HTERT RPE-1 (cell line): Measurements from ENCODE around the gene SPRR2A.
"Not testable (repeated sequence)": the region's sequence is repeated elsewhere in the genome, so short reads cannot be mapped to it uniquely, and the experiment has no call there.

ENCODE experiments used
- in situ Hi-C: fragments of 300-500 bp; cut with MboI; formaldehyde crosslinking; loops from 4 replicates; pipeline ENCODE4 v1.14.3; 2020; ENCODE audit warnings: low sequenced_read_pairs

The SPRR2A gene

DNA sequence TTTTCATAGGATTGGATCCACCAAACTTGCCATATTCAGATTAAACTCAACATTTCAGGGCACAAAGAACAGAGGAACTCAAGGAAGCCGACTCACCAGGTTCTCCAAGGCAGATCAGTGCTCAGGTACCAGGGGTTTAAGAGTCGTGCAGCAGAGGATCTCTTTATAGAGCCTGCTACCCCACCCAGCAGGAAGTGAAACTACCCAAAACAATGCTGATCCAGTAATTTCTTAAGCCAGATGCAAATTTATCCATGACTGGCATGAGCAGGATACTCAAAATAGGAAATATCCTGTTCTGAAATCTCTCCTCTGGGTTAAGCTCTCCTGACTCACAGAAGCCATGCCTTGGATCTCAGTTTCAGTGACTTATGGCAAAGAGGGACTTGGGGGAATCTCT lies at the start of gene SPRR2A:
TSS of gene SPRR2A (minus strand) at position 138 of the 400 bp plus-strand sequence. CDS start 777 bp downstream, outside the sequence.
- in situ Hi-C loops, result no loop called here

DNA sequence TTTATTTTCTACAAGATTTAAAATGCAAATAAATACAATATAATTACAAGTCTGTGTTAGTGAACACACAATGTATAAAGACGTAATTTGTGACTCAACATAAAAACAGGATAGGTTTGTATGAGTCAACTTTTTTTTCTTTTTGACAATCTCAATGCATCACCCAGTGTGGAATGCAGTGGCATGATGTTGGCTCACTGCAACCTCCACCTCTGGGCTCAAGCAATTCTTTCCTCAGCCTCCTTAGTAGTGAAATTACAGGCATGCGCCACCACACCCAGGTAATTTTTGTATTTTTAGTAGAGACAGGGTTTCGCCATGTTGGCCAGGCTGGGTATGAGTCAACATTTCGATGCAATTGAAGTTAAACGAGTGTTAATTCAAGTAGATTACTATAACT lies 42.9 kb upstream of the SPRR2A start:
- in situ Hi-C loops, result no loop called here

DNA sequence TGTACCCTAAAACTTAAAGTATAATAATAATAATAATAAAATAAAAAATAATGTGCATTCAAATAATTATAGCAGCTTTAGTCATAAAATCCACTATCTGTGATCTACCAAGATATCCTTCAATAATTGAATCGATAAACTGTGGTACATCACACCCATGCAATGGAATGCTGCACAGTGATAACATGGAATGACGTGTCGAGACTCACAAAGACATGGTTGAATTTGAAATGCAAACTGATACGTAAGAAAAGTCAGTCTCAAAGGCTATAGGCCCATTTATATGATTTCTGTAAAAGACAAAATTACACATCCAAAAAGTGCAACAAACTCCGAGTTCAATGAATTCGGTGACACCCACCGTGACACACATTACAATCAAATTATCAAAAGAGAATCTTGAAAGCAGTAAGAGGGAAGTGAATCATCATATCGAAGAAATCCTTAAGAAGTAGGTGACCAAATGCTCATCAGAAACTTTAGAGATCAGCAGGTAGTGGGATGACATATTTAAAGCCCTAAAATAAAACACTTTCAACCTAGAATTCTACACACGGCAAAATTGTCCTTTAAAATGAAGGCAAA lies 42.2 kb upstream of the SPRR2A start:
- in situ Hi-C loops, result no loop called here

DNA sequence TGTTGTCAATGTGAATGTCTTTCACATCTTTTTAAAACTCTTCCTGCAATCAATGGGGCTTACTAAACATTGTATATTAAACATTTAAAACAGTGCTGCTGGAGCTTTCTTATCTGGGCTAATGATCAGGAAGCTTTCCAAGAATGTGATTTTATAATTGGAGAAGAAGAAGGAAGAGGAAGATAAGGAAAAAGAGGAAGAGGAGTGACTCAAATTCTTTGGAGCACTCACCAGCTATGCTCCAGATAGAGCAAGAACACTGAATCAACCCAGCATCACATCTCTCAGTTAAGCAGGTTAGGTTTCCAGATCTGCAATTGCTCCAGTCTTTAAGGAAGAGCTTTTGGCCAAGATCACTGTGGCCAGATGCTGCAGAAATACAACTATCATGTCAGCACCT lies 38.5 kb upstream of the SPRR2A start:
- in situ Hi-C loops, result no loop called here

DNA sequence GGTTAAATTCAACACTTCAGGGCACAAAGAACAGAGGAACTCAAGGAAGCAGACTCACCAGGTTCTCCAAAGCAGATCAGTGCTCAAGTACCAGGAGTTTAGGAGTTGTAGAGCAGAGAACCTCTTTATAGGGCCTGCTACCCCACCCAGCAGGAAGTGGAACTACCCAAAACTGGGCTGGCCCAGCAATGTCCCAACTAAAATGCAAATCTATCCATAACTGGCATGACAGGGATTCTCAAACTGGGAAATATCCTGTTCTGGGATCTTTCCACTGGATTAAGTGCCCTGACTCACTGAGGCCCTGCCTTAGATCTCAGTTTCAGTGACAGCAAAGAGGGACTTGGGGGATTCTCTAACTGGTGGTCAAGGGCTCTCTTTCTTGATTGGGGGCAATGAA lies 37.1 kb upstream of the SPRR2A start, which contains the start of gene SPRR2E:
TSS of gene SPRR2E (minus strand) at position 101 of the 400 bp plus-strand sequence. CDS start 775 bp downstream, outside the sequence.
- in situ Hi-C loops, result no loop called here

DNA sequence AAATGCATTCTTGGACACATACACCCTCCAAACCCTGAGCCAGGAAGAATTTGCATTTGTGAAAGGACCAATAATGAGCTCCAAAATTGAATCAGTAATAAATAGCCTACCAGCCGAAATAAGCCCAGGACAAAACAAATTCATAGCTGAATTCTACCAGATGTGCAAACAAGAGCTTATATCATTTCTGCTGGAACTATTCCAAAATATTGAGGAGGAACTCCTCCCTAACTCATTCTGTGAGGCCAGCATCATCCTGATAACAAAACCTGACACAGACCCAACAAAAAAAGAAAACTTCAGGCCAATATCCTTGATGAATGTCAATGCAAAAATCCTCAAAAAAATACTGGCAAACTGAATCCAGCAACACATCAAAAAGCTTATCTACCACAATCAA lies 30.3 kb upstream of the SPRR2A start:
- in situ Hi-C loops, result no loop called here

DNA sequence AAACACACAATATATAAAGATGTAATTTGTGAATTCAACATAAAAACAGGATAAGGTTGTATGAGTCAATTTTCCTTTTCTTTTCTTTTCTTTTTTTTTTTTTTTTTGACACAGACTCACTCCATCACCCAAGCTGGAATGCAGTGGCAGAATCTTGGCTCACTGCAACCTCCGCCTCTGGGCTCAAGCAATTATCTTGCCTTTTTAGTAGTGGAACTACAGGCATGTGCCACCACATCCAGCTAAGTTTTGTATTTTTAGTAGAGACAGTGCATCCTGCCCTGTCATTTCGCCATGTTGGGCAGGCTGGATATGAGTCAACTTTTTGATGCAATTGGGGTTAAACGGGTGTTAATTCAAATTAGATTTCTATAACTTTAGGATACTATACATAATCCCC lies 24.4 kb upstream of the SPRR2A start:
- in situ Hi-C loops, result no loop called here

DNA sequence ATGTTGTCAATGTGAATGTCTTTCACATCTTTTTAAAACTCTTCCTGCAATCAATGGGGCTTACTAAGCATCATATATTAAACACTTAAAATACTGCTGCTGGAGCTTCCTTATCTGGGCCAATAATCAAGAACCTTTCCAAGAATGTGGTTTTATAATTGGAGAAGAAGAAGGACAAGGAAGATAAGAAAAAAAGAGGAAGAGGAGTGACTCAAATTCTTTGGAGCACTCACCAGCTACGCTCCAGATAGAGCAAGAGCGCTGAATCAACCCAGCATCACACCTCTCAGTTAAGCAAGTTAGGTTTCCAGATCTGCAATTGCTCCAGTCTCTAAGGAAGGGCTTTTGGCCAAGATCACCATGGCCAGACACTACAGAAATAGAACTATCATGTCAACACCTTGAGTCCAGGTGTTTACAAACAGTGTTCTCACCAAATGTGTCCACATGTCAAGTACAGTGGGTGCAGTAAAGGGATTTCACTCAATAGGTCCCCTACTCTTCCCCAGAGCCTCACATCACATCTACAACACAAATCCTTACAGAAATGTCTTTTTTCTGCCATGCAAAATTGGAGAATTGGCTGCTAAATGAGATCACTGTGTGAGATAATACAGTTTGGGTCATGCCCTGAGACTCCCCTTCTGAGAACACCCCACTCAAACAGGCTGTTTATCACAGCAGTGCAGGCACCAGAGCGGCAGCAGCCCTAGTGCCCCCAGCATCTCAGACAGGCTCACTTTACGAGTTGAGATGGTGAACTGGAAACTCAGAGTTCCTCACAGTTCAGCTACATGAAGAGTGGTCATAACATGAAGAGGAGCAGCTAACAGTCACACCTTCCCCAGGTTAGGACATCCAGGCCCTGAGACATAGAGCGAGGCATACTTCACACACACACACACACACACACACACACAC lies 15.8 kb upstream of the SPRR2A start:
- in situ Hi-C loops, result no loop called here

DNA sequence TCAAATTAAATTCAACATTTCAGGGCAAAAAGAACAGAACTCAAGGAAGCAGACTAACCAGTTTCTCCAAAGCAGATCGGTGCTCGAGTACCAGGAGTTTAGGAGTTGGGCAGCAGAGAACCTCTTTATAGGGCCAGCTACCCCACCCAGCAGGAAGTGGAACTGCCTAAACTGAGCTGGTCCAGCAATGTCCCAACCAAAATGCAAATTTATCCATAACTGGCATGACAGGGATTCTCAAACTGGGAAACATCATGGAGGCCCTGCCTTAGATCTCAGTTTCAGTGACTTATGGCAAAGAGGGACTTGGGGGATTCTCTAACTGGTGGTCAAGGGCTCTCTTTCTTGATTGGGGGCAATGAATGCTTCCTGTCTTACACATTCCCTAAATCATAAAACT lies 14.2 kb upstream of the SPRR2A start, which contains the start of gene SPRR2B:
TSS of gene SPRR2B (minus strand) at position 101 of the 400 bp plus-strand sequence. CDS start 772 bp downstream, outside the sequence.
- in situ Hi-C loops, result no loop called here

DNA sequence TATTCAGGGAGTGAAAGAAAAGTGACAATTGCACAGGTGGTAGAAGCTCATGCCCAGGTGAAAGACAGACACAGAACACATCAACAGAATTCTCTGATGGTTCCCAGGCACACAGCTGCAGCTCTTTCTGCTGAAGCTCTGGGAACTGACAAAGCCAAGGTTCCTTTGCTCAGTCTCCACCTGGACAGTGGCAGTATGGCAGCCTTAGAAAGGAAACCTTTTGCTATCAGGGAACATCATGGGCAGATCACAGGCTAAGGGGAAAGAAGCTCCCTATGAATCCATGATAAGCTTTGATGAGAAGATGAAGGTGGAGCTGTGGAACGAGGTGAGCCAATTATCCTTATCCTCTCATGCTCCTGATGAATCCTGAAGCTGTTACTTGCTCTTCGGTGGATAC lies 12.9 kb upstream of the SPRR2A start:
- in situ Hi-C loops, result no loop called here

DNA sequence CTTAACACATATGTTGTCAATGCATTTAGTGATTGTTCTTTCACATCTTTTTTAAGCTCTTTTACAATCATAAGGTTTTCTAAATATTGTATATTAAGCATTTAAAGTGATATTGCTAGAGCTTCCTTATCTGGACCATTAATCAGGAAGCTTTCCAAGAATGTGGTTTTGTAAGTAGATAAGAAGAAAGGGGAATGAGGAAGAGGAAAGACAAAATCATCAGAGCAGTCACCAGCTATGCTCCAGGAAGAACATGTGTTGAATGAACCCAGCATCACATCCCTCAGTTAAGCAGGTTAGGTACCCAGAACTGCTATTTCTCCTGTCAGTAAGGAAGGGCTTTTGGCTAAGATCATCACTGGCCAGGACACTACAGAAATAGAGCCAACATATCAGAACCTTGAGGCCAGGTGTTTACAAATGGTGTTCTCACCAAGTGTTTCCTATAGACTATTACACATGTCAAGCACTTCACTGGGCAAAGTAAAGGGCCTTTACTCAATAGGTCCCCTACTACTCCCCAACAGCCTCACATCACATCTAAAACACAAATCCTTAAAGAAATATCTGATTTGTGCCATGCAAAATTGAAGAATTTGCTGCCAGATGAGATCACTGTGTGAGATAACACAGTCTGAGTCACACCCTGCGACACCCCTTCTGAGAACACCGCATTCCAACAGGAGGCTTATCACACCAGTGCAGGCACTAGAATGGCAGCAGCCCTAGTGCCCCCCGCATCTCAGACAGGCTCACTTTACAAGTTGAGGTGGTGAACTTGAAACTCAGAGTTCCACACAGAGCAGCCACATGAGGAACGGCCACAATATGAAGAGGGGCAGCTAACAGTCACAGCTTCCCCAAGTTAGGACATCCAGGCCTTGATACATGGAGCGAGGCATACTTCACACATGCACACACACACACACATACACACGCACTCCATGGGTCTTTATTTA lies 1.8 kb upstream of the SPRR2A start:
- in situ Hi-C loops, result no loop called here

DNA sequence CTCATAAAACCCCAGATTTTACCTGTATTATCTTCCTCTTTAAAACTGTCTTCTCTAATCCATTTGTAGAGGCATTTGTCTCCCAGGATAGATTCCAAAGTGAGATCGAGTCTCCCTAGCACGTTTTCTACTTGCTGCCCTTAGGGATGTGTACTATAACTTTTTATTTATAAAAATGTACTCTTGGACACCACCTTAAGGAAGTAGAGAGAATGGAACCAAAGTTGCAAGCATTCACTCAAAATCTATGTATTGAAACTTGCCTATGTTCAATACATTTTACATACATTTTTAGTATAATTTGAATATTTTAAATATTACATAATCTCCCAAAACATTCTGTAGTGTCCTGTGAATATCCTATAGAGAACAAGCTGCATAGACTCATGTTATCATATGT lies 842 bp upstream of the SPRR2A start:
- in situ Hi-C loops, result no loop called here

DNA sequence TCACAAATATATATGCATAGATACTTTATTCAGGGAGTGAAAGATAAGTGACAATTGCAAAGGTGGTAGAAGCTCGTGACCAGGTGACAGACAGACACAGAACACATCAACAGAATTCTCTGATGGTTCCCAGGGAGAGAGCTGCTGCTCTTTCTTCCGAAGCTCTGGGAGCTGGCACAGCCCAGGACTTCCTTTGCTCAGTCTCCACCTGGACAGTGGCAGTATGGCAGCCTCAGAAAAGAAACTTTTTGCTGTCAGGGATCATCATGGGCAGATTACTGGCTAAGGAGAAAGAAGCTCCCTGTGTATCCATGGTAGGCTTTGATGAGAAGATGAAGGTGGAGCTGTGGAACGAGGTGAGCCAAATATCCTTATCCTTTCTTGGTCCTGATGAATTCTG lies 1.2 kb downstream of the SPRR2A start:
- in situ Hi-C loops, result not testable (repeated sequence)

DNA sequence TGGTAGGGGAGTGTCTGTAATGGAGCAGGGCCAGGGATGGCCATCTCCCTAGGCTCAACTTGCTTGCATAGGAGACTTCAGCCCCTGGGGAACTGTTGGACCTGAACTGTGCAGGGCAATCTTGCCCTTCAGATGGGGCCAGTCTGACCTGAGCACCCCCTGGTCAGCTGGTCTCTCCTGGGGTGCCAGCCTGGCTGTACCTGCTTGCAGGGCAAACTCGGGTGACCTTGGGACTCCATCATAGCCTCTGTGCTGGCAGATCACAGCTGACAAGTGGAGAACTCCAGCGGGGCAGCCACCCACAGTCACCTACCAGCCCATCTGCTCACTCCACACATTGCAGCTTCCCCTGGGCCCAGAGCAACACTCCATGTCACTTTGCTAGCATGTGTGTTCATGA lies 8.1 kb downstream of the SPRR2A start:
- in situ Hi-C loops, result no loop called here

DNA sequence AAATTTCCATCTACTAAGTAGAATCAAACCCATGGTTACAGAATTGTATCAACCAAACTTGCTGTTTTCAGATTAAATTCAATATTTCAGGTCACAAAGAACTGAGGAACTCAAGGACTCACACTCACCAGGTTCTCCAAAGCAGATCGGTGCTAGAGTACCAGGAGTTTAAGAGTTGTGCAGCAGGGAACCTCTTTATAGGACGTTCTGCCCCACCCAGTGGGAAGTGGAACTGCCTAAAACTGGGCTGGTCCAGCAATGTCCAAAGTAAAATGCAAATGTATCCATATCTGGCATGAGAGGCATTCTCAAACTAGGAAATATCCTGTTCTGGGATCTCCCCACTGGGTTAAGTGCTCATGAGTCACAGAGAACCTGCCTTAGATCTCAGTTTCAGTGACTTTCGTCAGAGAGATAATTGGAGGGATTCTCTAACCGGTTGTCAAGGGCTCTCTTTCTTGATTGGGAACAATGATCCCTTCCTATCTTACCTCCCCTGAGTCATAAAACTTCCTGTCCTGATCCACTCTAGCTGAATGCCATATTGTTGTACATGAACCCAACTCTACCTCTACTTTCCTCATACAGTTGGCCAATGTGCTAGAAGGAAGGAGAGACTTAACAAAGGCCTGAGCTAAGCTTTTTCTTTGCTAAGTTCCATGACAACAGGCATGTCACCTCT lies 16.2 kb downstream of the SPRR2A start, which contains the start of gene SPRR2D:
TSS of gene SPRR2D (minus strand) at position 171 of the 682 bp plus-strand sequence. CDS start 774 bp downstream, outside the sequence.
- in situ Hi-C loops, result no loop called here

DNA sequence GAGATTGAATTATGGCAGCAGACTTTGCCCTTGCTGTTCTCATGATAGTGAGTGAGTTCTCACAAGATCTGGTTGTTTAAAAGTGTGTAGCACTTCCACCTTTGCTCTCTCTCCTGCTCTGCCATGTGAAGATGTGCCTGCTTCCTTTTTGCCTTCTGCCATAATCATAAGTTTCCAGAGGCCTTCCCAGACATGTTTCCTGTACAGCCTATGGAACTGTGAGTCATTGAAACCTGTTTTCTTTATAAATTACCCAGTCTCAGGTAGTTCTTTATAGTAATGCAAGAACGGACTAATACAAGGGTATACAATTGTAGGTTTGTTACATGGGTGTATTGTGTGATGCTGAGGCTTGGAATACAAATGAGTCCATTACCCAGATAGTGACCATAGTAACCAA lies 22.1 kb downstream of the SPRR2A start:
- in situ Hi-C loops, result no loop called here

DNA sequence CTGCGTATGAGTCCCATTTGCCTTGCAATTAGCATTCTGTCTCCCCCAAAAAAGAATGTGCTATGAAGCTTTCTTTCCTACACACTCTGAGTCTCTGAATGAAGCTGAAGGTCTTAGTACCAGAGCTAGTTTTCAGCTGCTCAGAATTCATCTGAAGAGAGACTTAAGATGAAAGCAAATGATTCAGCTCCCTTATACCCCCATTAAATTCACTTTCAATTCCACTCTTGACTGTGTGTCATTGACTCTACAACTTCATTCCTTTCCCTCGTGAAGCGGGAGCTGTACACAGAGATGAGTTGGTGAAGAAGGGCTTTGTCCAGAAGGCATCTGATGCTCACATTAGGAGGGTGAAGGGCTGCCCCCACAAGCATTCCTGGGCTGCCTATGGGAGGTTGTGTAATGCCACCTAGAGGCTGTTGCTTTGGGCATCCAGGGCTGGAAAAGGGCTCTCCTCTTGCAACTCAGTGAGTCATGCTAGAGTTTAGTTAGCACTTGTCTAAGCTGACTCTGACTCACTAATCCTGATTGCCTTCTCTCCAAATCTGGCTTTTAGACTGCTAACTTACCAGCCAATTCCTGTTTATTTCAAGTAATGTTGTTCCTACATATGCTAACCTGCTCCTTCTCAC lies 24.5 kb downstream of the SPRR2A start:
- in situ Hi-C loops, result no loop called here

DNA sequence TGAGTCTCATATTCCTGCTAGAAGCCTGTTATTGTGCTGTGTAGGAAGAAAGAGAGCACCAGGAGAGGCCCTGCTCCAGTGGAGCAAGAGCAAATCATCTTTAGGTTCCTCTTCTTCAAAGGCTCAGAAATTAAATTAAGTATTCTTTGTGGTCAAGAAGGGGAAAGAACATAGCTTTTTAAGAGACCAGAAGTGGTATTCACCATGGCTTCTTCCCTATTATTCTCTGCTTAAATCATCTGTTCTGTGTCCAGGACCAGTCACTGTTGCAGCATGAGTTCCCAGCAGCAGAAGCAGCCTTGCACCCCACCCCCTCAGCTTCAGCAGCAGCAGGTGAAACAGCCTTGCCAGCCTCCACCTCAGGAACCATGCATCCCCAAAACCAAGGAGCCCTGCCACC lies 25.2 kb downstream of the SPRR2A start:
- in situ Hi-C loops, result no loop called here

DNA sequence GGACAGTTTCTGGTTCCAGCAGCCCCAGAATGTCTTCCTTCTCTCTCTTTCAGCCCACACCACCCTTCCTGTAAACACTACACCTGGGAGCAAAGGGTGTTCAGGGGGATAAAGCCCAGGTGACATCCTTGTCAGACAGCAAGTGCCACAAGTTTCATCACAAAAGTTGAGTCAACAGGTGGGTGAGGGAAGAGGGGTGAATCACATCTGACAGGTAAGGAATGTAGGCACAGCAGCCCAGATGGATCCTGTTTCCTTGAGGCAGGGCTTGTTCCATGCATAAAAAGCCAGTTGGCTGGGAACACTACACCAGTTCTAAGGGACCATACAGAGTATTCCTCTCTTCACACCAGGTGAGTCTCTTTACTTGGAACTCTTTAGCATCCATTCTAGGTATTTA lies 26.4 kb downstream of the SPRR2A start, which contains the start of gene SPRR1B:
TSS of gene SPRR1B (plus strand) at position 309 of the 400 bp plus-strand sequence. CDS start 1,143 bp downstream, outside the sequence.
- in situ Hi-C loops, result no loop called here

DNA sequence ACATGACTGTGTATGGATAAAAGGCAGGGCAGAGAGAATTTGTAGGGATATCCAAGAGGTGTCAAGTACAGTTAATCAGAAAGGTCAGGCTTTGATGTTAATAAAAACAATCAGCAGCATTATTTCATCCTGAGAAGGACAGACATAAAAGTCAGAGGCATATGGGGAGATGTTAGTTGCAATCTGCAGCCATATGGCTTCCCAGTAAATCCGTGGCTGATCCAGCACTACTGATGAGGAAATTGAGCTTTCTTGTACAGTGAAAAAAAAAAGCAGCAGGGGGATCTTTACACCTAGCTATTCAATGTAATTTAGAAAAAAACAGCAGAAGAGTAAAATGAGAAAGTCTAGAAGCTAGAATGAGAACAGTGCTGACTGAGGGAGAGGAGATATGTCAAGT lies 28.5 kb downstream of the SPRR2A start:
- in situ Hi-C loops, result no loop called here
